ENCODE data around the gene ROBO3. TPM values are rescaled to one million over a fixed set of nuclear protein-coding genes. Genes with fewer than 3 reads are reported as not detected.

The ROBO3 gene
- total RNA-seq, 1 experiment from 2014 or later: 8.5 TPM

DNA sequence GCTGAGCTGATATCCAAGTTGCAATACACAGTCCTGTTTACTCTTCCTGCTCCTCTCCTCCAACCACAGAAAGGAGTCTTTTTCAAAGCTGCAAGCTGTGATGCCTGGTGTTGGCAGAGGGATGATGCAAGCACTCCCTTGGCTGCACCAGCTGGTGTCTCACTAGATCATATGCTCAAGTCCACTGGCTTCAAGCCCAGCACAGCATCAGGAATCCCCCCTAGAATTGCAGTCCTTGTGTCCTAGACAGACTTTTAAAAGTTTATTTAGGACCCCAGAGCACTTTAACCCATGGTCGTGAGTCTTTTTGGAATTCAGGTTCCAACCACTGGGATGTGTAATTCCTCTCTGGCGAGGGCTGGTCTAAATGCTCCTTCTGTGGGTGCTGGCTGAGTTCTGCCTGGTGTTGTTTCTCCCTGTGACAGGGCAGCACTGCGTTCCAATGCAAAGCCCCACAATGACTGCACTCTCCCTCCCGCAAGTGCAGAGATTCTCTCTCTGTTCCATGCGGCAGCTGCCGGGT, 51.9 kb downstream of the ROBO3 start:
- no peak overlapping the region for H3K27ac ChIP-seq
- no peak for DNase-seq (ENCODE audit: low read depth in 1 of 2, low spot score in 2 of 2)
- no peaks in the 10 kb centered on the region for H3K36me3 ChIP-seq
- no peaks in the 10 kb centered on the region for H3K27me3 ChIP-seq (replicated peaks)
- H3K9me3 ChIP-seq (replicated peaks): no peaks in the 10 kb centered on the region
- H3K4me1 ChIP-seq (replicated peaks): peaks cover 11% of the 10 kb centered on the region
- no peak overlapping the region for H3K4me3 ChIP-seq

DNA sequence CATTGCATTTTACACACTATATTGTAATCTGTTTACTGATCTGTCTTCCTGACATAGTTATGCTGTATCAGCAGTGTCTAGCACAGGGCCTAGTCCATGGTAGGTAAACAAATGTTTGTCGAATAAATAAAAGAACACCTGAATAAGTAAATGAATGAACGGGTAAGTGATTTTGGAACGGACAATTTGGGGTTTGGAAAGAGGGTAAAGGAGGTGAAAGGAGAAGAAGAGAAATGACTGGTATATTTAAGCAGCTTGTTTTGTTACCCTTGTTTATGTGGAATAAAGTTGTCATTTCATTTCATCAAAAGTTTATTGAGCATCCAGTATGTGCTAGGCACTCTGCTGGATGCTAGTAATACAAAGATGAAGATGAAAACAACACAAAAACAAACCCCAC, 53.7 kb downstream of the ROBO3 start, which contains the start of gene HEPN1:
TSS of gene HEPN1 (plus strand) at position 301 of the 400 bp plus-strand sequence.
- no peaks in the 10 kb centered on the region for H3K36me3 ChIP-seq
- H3K4me1 ChIP-seq (replicated peaks): peaks cover 11% of the 10 kb centered on the region
- no peak for DNase-seq (ENCODE audit: low read depth in 1 of 2, low spot score in 2 of 2)
- H3K9me3 ChIP-seq (replicated peaks): no peaks in the 10 kb centered on the region
- no peaks in the 10 kb centered on the region for H3K27me3 ChIP-seq (replicated peaks)
- H3K27ac ChIP-seq: no peak within 1 kb of the TSS
- H3K4me3 ChIP-seq: no peak within 1 kb of the TSS

- Histone ChIP-seq H3K4me1 (replicated peaks) (peaks cover 11% of the 10 kb centered on the region), H3K9me3 (replicated peaks) (no peaks in the 10 kb centered on the region), H3K4me3 (no peak overlapping the region), H3K27ac (no peak overlapping the region), H3K36me3 (no peaks in the 10 kb centered on the region), H3K27me3 (replicated peaks) (no peaks in the 10 kb centered on the region)
- DNase-seq (ENCODE audit: low read depth in 1 of 2, low spot score in 2 of 2): no peak
Observed at GRCh38 chr11:124919898-124920297, 54.7 kb downstream of the ROBO3 start.

- Histone ChIP-seq H3K4me3 (no peak overlapping the region), H3K9me3 (replicated peaks) (no peaks in the 10 kb centered on the region), H3K27me3 (replicated peaks) (no peaks in the 10 kb centered on the region), H3K4me1 (replicated peaks) (peaks cover 11% of the 10 kb centered on the region), H3K27ac (peak overlapping the region; percentile 66; the same call in 1 of the 2 replicates), H3K36me3 (no peaks in the 10 kb centered on the region)
- DNase-seq (ENCODE audit: low read depth in 1 of 2, low spot score in 2 of 2): no peak
Observed at GRCh38 chr11:124920356-124920755, 55.1 kb downstream of the ROBO3 start.

GRCh38 chr11:124920870-124921609, 55.8 kb downstream of the ROBO3 start:
- peak; percentile 67 to 79 for DNase-seq (ENCODE audit: low read depth in 1 of 2, low spot score in 2 of 2)
- peak overlapping the region; percentile 56 for H3K4me3 ChIP-seq

DNA sequence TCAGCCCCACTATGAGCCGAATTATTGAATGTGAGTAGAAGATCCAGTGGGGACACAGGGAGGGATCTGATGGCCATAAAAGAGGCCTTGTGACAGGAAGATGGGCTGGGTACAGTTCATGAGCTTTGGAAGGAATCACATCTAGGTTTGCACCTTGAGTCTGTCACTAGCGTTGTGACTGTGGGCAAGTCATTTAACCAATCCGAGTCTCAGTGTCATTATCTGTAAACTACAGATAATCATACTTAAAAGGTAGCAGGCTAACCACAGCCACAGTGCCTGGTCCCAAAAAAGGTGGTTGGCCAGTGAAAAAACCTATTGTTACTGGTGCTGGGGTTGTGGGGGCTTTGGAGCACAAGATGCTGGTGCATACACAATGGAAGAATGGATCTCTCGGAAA, 57.6 kb downstream of the ROBO3 start:
- Histone ChIP-seq H3K36me3 (no peaks in the 10 kb centered on the region), H3K4me3 (no peak overlapping the region)
- DNase-seq (ENCODE audit: low read depth in 1 of 2, low spot score in 2 of 2): no peak

More at GRCh38 chr11:124920870-124921609, 55.8 kb downstream of the ROBO3 start:
- Histone ChIP-seq H3K9me3 (replicated peaks) (no peaks in the 10 kb centered on the region), H3K27me3 (replicated peaks) (no peaks in the 10 kb centered on the region), H3K36me3 (no peaks in the 10 kb centered on the region), H3K27ac (peak overlapping the region; percentile 66), H3K4me1 (replicated peaks) (peaks cover 11% of the 10 kb centered on the region)

DNA sequence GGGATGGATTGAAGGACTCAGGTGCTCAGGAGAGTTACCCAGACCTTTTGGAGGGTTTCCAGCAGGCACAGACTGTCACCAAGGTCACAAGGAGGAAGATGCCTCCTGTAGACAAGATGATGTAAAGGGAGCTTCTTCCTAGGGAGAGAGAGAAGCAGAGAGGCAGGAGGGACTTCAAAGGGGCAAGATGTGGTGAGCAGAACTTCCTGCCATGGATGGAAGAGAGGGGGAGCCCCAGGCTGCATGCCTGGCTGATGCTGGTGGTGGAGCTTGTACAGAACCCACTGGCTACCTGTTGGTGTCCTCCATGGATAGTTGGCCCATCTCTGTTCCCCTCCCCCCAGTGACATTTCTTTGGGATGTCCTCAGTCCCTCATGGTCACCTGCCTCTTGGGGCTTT, 58.1 kb downstream of the ROBO3 start:
- DNase-seq (ENCODE audit: low read depth in 1 of 2, low spot score in 2 of 2): no peak
- no peak overlapping the region for H3K4me3 ChIP-seq
- H3K9me3 ChIP-seq (replicated peaks): no peaks in the 10 kb centered on the region
- H3K36me3 ChIP-seq: no peaks in the 10 kb centered on the region
- no peak overlapping the region for H3K27ac ChIP-seq
- H3K27me3 ChIP-seq (replicated peaks): no peaks in the 10 kb centered on the region
- peaks cover 11% of the 10 kb centered on the region for H3K4me1 ChIP-seq (replicated peaks)

More for the DNA sequence above, 57.6 kb downstream of the ROBO3 start:
- no peak overlapping the region for H3K27ac ChIP-seq
- H3K9me3 ChIP-seq (replicated peaks): no peaks in the 10 kb centered on the region
- peaks cover 11% of the 10 kb centered on the region for H3K4me1 ChIP-seq (replicated peaks)
- H3K27me3 ChIP-seq (replicated peaks): no peaks in the 10 kb centered on the region

DNA sequence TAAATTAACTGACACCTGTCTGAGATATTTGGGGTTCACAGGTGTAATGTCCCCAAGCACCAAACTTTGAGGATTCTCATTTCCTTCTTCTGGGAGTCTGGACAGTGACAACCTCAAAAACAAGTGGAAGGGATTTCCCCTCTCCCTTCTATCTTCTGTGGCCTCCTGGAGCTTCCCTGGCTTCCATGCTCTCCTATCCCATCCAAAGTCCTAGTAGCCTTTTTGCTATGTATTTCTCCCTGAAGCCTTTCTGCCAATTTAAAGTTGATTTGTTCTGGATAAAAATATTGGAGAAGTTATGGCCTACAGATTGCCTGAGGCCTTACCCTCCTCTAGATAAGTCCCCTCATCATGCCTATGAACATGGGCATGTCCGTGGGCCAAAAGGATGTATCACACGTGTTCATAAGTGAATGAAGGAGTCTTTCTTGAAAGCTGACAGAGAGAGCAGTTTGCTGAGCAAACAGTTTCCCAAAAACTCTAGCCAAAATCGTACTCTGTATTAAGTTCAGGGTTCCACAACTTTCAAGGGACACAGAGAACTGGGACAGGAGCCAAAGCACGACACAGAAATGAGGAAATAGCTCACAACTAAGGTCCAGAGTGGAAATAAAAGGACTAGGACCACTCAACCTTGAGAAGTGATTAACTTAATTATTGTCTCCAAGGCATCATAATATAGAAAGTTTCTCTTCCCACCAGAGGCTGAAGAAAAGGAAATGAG, 63.9 kb downstream of the ROBO3 start:
- Histone ChIP-seq H3K27ac (no peak overlapping the region), H3K36me3 (no peaks in the 10 kb centered on the region), H3K9me3 (replicated peaks) (no peaks in the 10 kb centered on the region), H3K4me1 (replicated peaks) (no peaks in the 10 kb centered on the region), H3K27me3 (replicated peaks) (no peaks in the 10 kb centered on the region), H3K4me3 (no peak overlapping the region)
- no peak for DNase-seq (ENCODE audit: low read depth in 1 of 2, low spot score in 2 of 2)

- Histone ChIP-seq H3K4me3 (no peak overlapping the region), H3K9me3 (replicated peaks) (no peaks in the 10 kb centered on the region), H3K4me1 (replicated peaks) (no peaks in the 10 kb centered on the region), H3K27ac (no peak overlapping the region), H3K27me3 (replicated peaks) (no peaks in the 10 kb centered on the region), H3K36me3 (no peaks in the 10 kb centered on the region)
- no peak for DNase-seq (ENCODE audit: low read depth in 1 of 2, low spot score in 2 of 2)
Observed at GRCh38 chr11:124930799-124931198, 65.6 kb downstream of the ROBO3 start.

Other genes starting within 250 kb of the ROBO3 start
- gene TBRG1, start 242.6 kb upstream of the ROBO3 start, total RNA-seq (2014; rRNA removed; shearing (Covaris generic)): 12.4 and 13.5 TPM in 2 replicates
- 2.8 and 4.7 TPM in 2 replicates for gene SIAE, start 191.7 kb upstream of the ROBO3 start, total RNA-seq (2014; rRNA removed; shearing (Covaris generic))
- 2.6 and 5.5 TPM in 2 replicates for gene SPA17, start 191.5 kb upstream of the ROBO3 start, total RNA-seq (2014; rRNA removed; shearing (Covaris generic))
- gene NRGN, start 125.5 kb upstream of the ROBO3 start, total RNA-seq (2014; rRNA removed; shearing (Covaris generic)): 2.9 and 5.2 TPM in 2 replicates
- gene VSIG2, start 113.2 kb upstream of the ROBO3 start, total RNA-seq (2014; rRNA removed; shearing (Covaris generic)): not detected in 2 replicates
- gene ESAM, start 103.1 kb upstream of the ROBO3 start, total RNA-seq (2014; rRNA removed; shearing (Covaris generic)): 0.18 TPM in 1 of 2 replicates, not detected in the other
- gene MSANTD2, start 65.0 kb upstream of the ROBO3 start, total RNA-seq (2014; rRNA removed; shearing (Covaris generic)): 15.3 and 16.3 TPM in 2 replicates
- gene ROBO4, start 32.4 kb downstream of the ROBO3 start, total RNA-seq (2014; rRNA removed; shearing (Covaris generic)): 0.97 and 2.8 TPM in 2 replicates
- gene HEPN1, start 53.8 kb downstream of the ROBO3 start, total RNA-seq (2014; rRNA removed; shearing (Covaris generic)): not detected in 2 replicates
- not detected in 2 replicates for gene HEPACAM, start 70.6 kb downstream of the ROBO3 start, total RNA-seq (2014; rRNA removed; shearing (Covaris generic))
- gene CCDC15, start 88.8 kb downstream of the ROBO3 start, total RNA-seq (2014; rRNA removed; shearing (Covaris generic)): 2.2 and 2.7 TPM in 2 replicates
- gene SLC37A2, start 197.9 kb downstream of the ROBO3 start, total RNA-seq (2014; rRNA removed; shearing (Covaris generic)): 0.18 and 0.31 TPM in 2 replicates
- 10.5 and 16.1 TPM in 2 replicates for gene TMEM218, start 246.2 kb downstream of the ROBO3 start, total RNA-seq (2014; rRNA removed; shearing (Covaris generic))

Data from SJSA1 (cell line).